ENCODE measurements around the gene HDAC4.

Gene HDAC4

DNA sequence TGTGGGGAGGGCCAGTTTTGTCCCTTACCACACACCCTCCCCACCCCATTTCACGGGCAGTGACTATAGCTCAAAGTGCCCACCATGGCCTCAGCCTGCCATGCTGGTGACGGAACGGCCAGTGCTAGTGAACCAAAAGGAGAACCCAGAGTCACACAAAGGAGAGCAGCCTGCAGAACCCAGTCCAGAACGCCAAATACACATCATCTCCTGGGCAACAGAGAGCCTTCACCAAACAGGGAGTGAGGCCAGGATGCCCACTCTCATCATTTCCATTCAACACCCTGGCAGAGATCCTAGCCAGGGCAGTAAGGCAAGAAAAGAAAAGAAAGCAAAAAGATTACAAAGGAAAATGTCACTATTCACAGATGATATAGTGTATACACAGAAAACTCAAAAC lies 38.3 kb downstream of the HDAC4 start:
- H3K4me3 ChIP-seq (ENCODE audit: insufficient read depth, low read length, poor library complexity, severe bottlenecking), result no peak overlapping the region
- no peaks in the 10 kb centered on the region for H3K27me3 ChIP-seq (ENCODE audit: low read length)
- H3K9me3 ChIP-seq (ENCODE audit: insufficient read depth, low read length), result no peaks in the 10 kb centered on the region
- no peaks in the 10 kb centered on the region for H4K20me1 ChIP-seq (ENCODE audit: low read depth, low read length)
- no peak overlapping the region for H3K9ac ChIP-seq (ENCODE audit: low read length)
- no peak overlapping the region for H3K27ac ChIP-seq (ENCODE audit: low read depth, low read length)
- H3F3A ChIP-seq (ENCODE audit: insufficient read depth), result no peaks in the 10 kb centered on the region
- H3K4me2 ChIP-seq (ENCODE audit: low read depth, low read length, poor library complexity, severe bottlenecking), result no peak overlapping the region
- no peak for TF ChIP-seq EZH2phosphoT487 (conservative IDR thresholded peaks at IDR 0.05; ENCODE audit: low read length)
- H2AFZ ChIP-seq (ENCODE audit: low read depth, low read length, severe bottlenecking), result no peak overlapping the region
- H3K9me2 ChIP-seq (replicated peaks; ENCODE audit: insufficient read depth, low read length), result no peaks in the 10 kb centered on the region
- H3K36me3 ChIP-seq (ENCODE audit: low read length), result no peaks in the 10 kb centered on the region
- H3K79me2 ChIP-seq (ENCODE audit: insufficient read depth, low read length), result no peaks in the 10 kb centered on the region

DNA sequence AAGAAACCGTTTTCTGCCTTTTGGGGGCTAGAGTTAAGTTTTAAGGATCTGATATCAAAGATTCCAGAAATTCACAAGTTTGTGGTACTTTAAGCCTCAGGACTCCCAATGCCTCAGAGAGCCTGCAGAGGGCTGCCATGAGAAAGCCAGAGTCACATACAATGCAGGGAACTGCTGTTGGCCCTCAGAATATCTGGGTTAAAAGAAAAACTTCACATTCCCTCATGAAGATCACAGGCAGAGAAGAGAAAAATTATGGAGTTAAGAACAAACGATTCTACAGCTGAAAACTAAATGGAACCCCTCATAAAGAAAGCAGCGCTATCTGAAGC lies 39.5 kb downstream of the HDAC4 start:
- Histone ChIP-seq H2AFZ (ENCODE audit: low read depth, low read length, severe bottlenecking) (no peak overlapping the region), H3K9me2 (replicated peaks; ENCODE audit: insufficient read depth, low read length) (no peaks in the 10 kb centered on the region), H3K4me2 (ENCODE audit: low read depth, low read length, poor library complexity, severe bottlenecking) (no peak overlapping the region), H3K27ac (ENCODE audit: low read depth, low read length) (no peak overlapping the region), H4K20me1 (ENCODE audit: low read depth, low read length) (no peaks in the 10 kb centered on the region), H3K9ac (ENCODE audit: low read length) (no peak overlapping the region), H3K27me3 (ENCODE audit: low read length) (no peaks in the 10 kb centered on the region), H3K9me3 (ENCODE audit: insufficient read depth, low read length) (no peaks in the 10 kb centered on the region), H3K79me2 (ENCODE audit: insufficient read depth, low read length) (no peaks in the 10 kb centered on the region), H3K4me3 (ENCODE audit: insufficient read depth, low read length, poor library complexity, severe bottlenecking) (no peak overlapping the region), H3F3A (ENCODE audit: insufficient read depth) (no peaks in the 10 kb centered on the region), H3K36me3 (ENCODE audit: low read length) (no peaks in the 10 kb centered on the region)
- TF ChIP-seq, protein P1, sequence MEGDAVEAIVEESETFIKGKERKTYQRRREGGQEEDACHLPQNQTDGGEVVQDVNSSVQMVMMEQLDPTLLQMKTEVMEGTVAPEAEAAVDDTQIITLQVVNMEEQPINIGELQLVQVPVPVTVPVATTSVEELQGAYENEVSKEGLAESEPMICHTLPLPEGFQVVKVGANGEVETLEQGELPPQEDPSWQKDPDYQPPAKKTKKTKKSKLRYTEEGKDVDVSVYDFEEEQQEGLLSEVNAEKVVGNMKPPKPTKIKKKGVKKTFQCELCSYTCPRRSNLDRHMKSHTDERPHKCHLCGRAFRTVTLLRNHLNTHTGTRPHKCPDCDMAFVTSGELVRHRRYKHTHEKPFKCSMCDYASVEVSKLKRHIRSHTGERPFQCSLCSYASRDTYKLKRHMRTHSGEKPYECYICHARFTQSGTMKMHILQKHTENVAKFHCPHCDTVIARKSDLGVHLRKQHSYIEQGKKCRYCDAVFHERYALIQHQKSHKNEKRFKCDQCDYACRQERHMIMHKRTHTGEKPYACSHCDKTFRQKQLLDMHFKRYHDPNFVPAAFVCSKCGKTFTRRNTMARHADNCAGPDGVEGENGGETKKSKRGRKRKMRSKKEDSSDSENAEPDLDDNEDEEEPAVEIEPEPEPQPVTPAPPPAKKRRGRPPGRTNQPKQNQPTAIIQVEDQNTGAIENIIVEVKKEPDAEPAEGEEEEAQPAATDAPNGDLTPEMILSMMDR (IDR thresholded peaks at IDR 0.05; ENCODE audit: insufficient read depth, low read length, poor library complexity, severe bottlenecking), result no peak
- TF ChIP-seq EZH2phosphoT487 (conservative IDR thresholded peaks at IDR 0.05; ENCODE audit: low read length), result no peak

DNA sequence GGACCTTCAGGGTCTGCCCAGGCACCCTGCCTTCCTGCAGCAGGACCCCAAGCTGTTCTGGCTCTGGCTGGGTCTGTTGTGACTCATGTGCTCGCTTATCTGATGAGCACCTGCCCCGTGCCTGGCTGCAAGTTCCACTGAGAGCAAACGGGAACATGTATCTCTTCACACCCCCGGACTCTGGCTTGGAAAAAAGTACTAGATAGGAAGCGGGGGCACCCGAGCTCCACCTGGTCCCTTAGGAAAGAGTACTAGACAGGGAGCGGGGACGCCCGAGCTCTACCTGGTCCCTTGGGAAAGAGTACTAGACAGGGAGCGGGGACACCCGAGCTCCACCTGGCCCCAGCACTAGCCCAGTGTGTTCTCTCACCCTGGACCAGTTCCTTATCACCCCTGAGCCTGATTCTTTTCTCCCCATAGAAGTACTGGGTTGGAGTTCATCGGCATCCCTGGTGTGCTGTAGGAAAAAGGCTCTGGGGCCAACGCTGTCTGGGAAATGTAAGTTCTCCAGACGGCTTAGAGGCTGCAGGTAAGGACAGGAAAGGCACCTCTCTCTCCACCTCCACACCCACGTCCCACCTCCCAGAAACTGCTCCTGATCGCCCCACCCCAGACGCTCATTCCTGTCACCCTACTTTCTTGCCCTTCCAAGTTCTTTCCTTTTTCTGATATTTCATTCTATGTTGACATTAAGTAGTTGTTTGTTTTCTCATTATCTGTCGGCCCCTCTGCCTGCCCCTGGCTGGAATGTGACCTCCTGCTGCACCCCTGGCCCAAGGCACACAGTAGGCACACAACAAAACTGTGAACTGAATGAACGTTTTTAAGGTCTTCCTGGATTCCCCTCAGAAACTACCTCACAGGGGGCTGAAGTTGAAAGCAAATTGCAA lies 40.2 kb downstream of the HDAC4 start:
- H3K36me3 ChIP-seq (ENCODE audit: low read length), result no peaks in the 10 kb centered on the region

More for the DNA sequence above, 40.2 kb downstream of the HDAC4 start:
- H2AFZ ChIP-seq (ENCODE audit: low read depth, low read length, severe bottlenecking), result no peak overlapping the region
- H3K9me2 ChIP-seq (replicated peaks; ENCODE audit: insufficient read depth, low read length), result no peaks in the 10 kb centered on the region
- no peak overlapping the region for H3K9ac ChIP-seq (ENCODE audit: low read length)
- TF ChIP-seq, protein P1 (IDR thresholded peaks at IDR 0.05; ENCODE audit: insufficient read depth, low read length, poor library complexity, severe bottlenecking), result no peak
- no peak for TF ChIP-seq EZH2phosphoT487 (conservative IDR thresholded peaks at IDR 0.05; ENCODE audit: low read length)
- no peaks in the 10 kb centered on the region for H4K20me1 ChIP-seq (ENCODE audit: low read depth, low read length)
- H3K4me2 ChIP-seq (ENCODE audit: low read depth, low read length, poor library complexity, severe bottlenecking), result no peak overlapping the region
- no peaks in the 10 kb centered on the region for H3F3A ChIP-seq (ENCODE audit: insufficient read depth)
- H3K79me2 ChIP-seq (ENCODE audit: insufficient read depth, low read length), result no peaks in the 10 kb centered on the region
- H3K27ac ChIP-seq (ENCODE audit: low read depth, low read length), result no peak overlapping the region
- peaks cover 1% of the 10 kb centered on the region; the same call in 1 of the 2 replicates for H3K9me3 ChIP-seq (ENCODE audit: insufficient read depth, low read length)
- H3K4me3 ChIP-seq (ENCODE audit: insufficient read depth, low read length, poor library complexity, severe bottlenecking), result no peak overlapping the region
- no peaks in the 10 kb centered on the region for H3K27me3 ChIP-seq (ENCODE audit: low read length)
